SK-N-SH treated with all-trans-retinoic acid at 6 μM for 48 hours (cell line): ENCODE data around the gene FRMD4B.

Experiments used
- ATAC-seq: fragments of 200-7000 bp; cut with Tn5 transposase; 3 replicates; pipeline ENCODE4 v1.9.1; 2020; ENCODE audit warnings: mild to moderate bottlenecking, moderate library complexity
- ARNTL ChIP-seq: fragments of 450-650 bp; formaldehyde crosslinking; IDR thresholded peaks from 2 replicates; pipeline ENCODE4 v1.5.0; 2020; ENCODE audit warnings: low read depth, mild to moderate bottlenecking, moderate library complexity, borderline replicate concordance
- BACH2 ChIP-seq: fragments of 250-450 bp; sonication (Bioruptor Pico); IDR thresholded peaks from 2 replicates; pipeline ENCODE4 v1.9.0; 2021; ENCODE audit warnings: mild to moderate bottlenecking, borderline replicate concordance
- CSDC2 ChIP-seq: fragments of 250-450 bp; sonication (Bioruptor Pico); IDR thresholded peaks from 2 replicates; pipeline ENCODE4 v1.5.0; 2020; ENCODE audit warnings: mild to moderate bottlenecking, moderate library complexity
- ISL1 ChIP-seq: fragments of 250-450 bp; sonication (Bioruptor Pico); IDR thresholded peaks from 2 replicates; pipeline ENCODE4 v2.1.2; 2022; ENCODE audit warnings: mild to moderate bottlenecking, moderate library complexity
- OSR1 ChIP-seq: fragments of 250-450 bp; sonication (Bioruptor Pico); IDR thresholded peaks from 2 replicates; pipeline ENCODE4 v1.8.0; 2022; ENCODE audit warnings: moderate library complexity, mild to moderate bottlenecking, inconsistent platforms
- PPARA ChIP-seq: fragments of 250-450 bp; sonication (Bioruptor Pico); IDR thresholded peaks from 2 replicates; pipeline ENCODE4 v1.5.0; 2020; ENCODE audit warnings: mild to moderate bottlenecking, borderline replicate concordance
- RARB ChIP-seq: fragments of 250-450 bp; sonication (Bioruptor Pico); IDR thresholded peaks from 2 replicates; pipeline ENCODE4 v1.8.0; 2021; ENCODE audit warnings: mild to moderate bottlenecking, moderate library complexity
- SNAI2 ChIP-seq: fragments of 250-450 bp; sonication (Bioruptor Pico); IDR thresholded peaks from 2 replicates; pipeline ENCODE4 v1.5.0; 2020; ENCODE audit warnings: mild to moderate bottlenecking, moderate library complexity
- TCF4 ChIP-seq: fragments of 250-450 bp; sonication (Bioruptor Pico); IDR thresholded peaks from 2 replicates; pipeline ENCODE4 v1.8.0; 2021; ENCODE audit warnings: mild to moderate bottlenecking, moderate library complexity, borderline replicate concordance
- TOX ChIP-seq: fragments of 250-450 bp; sonication (Bioruptor Pico); IDR thresholded peaks from 2 replicates; pipeline ENCODE4 v1.8.0; 2021; ENCODE audit warnings: mild to moderate bottlenecking, moderate library complexity, borderline replicate concordance
- ZC3H10 ChIP-seq: fragments of 250-450 bp; sonication (Bioruptor Pico); IDR thresholded peaks from 2 replicates; pipeline ENCODE4 v1.5.1; 2021; ENCODE audit warnings: mild to moderate bottlenecking, moderate library complexity
- ZFP3 ChIP-seq: fragments of 250-450 bp; sonication (Bioruptor Pico); IDR thresholded peaks from 2 replicates; pipeline ENCODE4 v1.5.0; 2020; ENCODE audit warnings: mild to moderate bottlenecking, moderate library complexity
- ZFP30 ChIP-seq: fragments of 450-650 bp; formaldehyde crosslinking; IDR thresholded peaks from 2 replicates; pipeline ENCODE4 v1.5.0; 2022; ENCODE audit warnings: mild to moderate bottlenecking, moderate library complexity
- ZNF70 ChIP-seq: fragments of 450-650 bp; formaldehyde crosslinking; IDR thresholded peaks from 2 replicates; pipeline ENCODE4 v1.5.0; 2020; ENCODE audit warnings: mild to moderate bottlenecking, moderate library complexity
- ZNF8 ChIP-seq: fragments of 450-650 bp; formaldehyde crosslinking; IDR thresholded peaks from 2 replicates; pipeline ENCODE4 v1.5.0; 2020; ENCODE audit warnings: mild to moderate bottlenecking, moderate library complexity
- TF ChIP-seq, protein P1 (sequence below): fragments of 250-450 bp; sonication (Bioruptor Pico); IDR thresholded peaks from 2 replicates; pipeline ENCODE4 v1.5.1; 2020; ENCODE audit warnings: low read depth, mild to moderate bottlenecking, moderate library complexity
- TF ChIP-seq, protein P2 (sequence below): fragments of 250-450 bp; sonication (Bioruptor Pico); IDR thresholded peaks from 2 replicates; pipeline ENCODE4 v1.5.1; 2021; ENCODE audit warnings: mild to moderate bottlenecking, moderate library complexity
- TF ChIP-seq, protein P3 (sequence below): fragments of 250-450 bp; sonication (Bioruptor Pico); IDR thresholded peaks from 2 replicates; pipeline ENCODE4 v1.8.0; 2020; ENCODE audit warnings: mild to moderate bottlenecking, moderate library complexity, borderline replicate concordance
- TF ChIP-seq, protein P4 (sequence below): fragments of 250-450 bp; sonication (Bioruptor Pico); IDR thresholded peaks from 2 replicates; pipeline ENCODE4 v1.8.0; 2021; ENCODE audit warnings: low read depth, mild to moderate bottlenecking, moderate library complexity, borderline replicate concordance

Gene FRMD4B

DNA sequence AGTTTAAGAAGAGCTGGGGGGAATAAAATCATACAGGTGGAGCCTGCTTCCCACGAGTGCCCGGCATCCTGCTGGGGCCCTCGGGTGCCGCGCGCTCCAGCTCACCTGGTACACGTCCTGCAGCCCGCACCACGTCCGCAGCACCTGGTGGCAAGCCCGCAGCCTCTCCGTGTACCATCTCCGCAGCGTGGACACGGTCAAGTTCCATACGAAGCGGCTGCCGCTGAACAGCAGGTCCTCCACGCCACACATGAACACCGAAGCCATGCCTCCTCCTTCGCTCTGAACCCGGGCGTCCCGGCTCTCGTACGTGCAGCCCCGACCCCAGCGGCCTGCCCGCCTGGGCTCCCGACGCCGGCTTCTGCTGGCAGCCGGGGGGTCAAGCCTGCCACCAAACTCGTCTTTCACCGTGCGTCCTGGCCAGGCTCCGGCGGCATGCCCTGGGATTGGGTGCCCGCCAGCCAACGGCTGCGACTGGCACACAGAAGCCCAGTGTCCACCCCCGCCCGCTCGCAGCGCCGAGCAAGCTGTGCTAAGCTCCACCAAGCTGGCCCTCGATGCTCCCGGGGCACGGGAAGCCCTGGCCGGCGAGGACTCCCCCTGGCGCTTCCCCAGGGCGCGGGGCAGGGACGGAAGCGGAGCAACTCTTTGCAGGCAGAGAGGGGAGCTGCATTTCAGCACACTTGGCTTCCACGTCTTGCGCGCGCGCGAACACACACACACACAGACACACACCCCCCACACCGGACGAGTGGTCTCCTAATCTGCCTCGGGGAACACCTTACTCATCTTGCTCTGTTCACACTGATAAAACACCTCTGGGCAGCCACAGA, at the start of gene FRMD4B:
Gene FRMD4B (minus strand): TSS at position 366 of the 833 bp plus-strand sequence. CDS start 99 bp downstream, at position 267.
- TF ChIP-seq TCF4 (CRISPR knock-in tag) (no peak), ZNF8 (CRISPR knock-in tag) (no peak), ZFP3 (CRISPR knock-in tag) (peak; percentile 70; the same call in 1 of the 2 replicates), BACH2 (no peak)
- peak; percentile 92 for ATAC-seq

DNA sequence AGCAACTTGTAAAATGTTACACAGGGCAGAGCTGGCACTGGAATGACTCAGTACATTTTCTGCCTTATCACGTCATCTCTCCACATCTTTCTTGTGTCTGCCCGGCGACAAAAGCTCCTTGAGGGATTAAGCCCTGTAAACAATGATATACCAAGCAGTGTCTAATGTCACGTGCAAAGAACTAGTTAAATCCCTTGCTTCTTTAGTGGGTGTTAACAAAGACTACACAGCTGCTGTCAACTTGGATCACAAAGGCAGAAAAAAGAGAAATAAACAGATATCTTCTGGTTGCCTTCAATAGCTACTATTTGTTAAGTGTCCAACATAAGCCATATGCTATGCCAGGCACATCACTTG, 48.1 kb upstream of the FRMD4B start:
- TF ChIP-seq BACH2 (no peak), SNAI2 (no peak), ZC3H10 (no peak), ZNF70 (CRISPR knock-in tag) (no peak), CSDC2 (CRISPR knock-in tag) (no peak), TOX (CRISPR knock-in tag) (no peak), ZFP30 (no peak), ZFP3 (CRISPR knock-in tag) (no peak)
- TF ChIP-seq, protein P1, sequence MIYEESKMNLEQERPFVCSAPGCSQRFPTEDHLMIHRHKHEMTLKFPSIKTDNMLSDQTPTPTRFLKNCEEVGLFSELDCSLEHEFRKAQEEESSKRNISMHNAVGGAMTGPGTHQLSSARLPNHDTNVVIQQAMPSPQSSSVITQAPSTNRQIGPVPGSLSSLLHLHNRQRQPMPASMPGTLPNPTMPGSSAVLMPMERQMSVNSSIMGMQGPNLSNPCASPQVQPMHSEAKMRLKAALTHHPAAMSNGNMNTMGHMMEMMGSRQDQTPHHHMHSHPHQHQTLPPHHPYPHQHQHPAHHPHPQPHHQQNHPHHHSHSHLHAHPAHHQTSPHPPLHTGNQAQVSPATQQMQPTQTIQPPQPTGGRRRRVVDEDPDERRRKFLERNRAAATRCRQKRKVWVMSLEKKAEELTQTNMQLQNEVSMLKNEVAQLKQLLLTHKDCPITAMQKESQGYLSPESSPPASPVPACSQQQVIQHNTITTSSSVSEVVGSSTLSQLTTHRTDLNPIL, result no peak
- TF ChIP-seq, protein P2, sequence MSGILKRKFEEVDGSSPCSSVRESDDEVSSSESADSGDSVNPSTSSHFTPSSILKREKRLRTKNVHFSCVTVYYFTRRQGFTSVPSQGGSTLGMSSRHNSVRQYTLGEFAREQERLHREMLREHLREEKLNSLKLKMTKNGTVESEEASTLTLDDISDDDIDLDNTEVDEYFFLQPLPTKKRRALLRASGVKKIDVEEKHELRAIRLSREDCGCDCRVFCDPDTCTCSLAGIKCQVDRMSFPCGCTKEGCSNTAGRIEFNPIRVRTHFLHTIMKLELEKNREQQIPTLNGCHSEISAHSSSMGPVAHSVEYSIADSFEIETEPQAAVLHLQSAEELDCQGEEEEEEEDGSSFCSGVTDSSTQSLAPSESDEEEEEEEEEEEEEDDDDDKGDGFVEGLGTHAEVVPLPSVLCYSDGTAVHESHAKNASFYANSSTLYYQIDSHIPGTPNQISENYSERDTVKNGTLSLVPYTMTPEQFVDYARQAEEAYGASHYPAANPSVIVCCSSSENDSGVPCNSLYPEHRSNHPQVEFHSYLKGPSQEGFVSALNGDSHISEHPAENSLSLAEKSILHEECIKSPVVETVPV (CRISPR knock-in tag), result no peak
- TF ChIP-seq, protein P3, sequence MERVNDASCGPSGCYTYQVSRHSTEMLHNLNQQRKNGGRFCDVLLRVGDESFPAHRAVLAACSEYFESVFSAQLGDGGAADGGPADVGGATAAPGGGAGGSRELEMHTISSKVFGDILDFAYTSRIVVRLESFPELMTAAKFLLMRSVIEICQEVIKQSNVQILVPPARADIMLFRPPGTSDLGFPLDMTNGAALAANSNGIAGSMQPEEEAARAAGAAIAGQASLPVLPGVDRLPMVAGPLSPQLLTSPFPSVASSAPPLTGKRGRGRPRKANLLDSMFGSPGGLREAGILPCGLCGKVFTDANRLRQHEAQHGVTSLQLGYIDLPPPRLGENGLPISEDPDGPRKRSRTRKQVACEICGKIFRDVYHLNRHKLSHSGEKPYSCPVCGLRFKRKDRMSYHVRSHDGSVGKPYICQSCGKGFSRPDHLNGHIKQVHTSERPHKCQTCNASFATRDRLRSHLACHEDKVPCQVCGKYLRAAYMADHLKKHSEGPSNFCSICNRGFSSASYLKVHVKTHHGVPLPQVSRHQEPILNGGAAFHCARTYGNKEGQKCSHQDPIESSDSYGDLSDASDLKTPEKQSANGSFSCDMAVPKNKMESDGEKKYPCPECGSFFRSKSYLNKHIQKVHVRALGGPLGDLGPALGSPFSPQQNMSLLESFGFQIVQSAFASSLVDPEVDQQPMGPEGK (CRISPR knock-in tag), result no peak
- peak; percentile 89 for ATAC-seq

DNA sequence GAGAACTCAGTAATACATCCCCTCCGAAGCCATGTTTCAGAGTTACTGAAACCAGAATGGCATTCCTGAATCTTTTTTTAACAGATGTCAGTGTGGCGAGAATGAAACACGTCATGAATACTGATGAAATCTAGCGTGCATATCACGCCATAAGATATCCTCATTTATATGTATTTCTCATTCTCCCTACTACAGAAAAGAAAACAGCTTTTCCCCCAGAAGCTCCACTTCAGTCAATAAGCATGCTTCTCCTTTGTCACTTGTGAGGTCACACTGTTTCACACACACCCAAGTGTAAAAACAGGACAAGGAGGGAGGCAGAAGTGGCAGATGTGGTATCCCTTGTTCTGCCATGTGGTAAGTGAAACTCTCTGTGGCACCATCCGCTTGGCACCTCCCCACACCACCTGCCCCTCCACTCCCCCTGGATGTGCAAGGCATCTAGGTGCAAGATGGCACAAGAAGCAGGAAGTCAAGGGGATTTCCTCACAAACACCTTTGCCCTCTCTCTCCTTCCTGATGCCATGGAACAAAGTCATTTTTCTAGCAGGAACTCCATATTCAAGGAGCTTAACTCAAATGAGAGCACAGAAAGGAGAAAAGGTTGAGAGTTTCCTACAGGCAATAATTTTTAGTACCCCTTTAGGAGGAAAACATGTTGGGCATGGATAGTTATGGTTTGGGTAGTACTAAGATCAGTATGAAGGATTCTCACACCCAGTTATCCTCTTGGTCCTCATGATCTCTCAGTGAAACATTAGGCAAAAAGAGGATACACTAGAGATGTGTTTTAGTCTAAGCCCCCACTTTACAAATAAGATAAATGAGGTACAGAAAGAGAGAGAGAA, 47.5 kb upstream of the FRMD4B start:
- ATAC-seq, result peak; percentile 57
- TF ChIP-seq OSR1 (no peak), TCF4 (CRISPR knock-in tag) (no peak), CSDC2 (CRISPR knock-in tag) (no peak), ZC3H10 (no peak), TOX (CRISPR knock-in tag) (no peak)
- TF ChIP-seq, protein P1, result no peak
- TF ChIP-seq, protein P4, sequence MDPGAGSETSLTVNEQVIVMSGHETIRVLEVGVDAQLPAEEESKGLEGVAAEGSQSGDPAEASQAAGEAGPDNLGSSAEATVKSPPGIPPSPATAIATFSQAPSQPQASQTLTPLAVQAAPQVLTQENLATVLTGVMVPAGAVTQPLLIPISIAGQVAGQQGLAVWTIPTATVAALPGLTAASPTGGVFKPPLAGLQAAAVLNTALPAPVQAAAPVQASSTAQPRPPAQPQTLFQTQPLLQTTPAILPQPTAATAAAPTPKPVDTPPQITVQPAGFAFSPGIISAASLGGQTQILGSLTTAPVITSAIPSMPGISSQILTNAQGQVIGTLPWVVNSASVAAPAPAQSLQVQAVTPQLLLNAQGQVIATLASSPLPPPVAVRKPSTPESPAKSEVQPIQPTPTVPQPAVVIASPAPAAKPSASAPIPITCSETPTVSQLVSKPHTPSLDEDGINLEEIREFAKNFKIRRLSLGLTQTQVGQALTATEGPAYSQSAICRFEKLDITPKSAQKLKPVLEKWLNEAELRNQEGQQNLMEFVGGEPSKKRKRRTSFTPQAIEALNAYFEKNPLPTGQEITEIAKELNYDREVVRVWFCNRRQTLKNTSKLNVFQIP (CRISPR knock-in tag), result no peak

DNA sequence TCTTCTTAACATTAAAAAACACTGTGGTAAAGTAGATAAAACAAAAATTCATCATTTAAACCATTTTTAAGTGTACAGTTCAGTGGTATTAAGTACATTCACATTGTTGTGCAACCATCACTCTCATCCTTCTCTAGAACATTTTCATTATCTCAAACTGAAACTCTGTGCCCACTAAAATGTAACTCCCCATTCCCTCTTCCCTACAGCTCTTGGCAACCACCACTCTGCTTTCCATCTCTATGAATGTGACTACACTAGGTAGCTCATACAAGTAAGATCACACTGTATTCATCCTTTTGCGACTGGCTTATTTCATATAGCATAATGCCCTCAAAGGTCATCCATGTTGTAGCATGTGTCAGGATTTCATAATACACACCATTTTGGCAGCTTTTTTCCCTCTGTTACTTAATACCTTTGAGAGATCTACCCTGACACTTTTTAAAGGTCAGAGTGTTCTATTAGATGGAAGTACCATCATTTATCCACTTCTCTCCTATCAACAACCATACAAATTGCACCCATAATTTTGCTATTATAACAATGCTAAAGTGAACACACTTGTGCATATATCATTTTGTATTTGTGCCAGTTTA, 42.9 kb upstream of the FRMD4B start:
- ATAC-seq, result no peak
- TF ChIP-seq, protein P2 (CRISPR knock-in tag), result no peak
- TF ChIP-seq, protein P3 (CRISPR knock-in tag), result no peak
- TF ChIP-seq PPARA (CRISPR knock-in tag) (no peak), BACH2 (no peak), CSDC2 (CRISPR knock-in tag) (no peak), ISL1 (CRISPR knock-in tag) (no peak), RARB (CRISPR knock-in tag) (no peak), TCF4 (CRISPR knock-in tag) (no peak), ZNF8 (CRISPR knock-in tag) (no peak), ZNF70 (CRISPR knock-in tag) (no peak), ARNTL (no peak)
- TF ChIP-seq, protein P1, result no peak
